Measurements from ENCODE around the gene PTGDR2. TPM values are rescaled to one million over a fixed set of nuclear protein-coding genes. Genes with fewer than 3 reads are reported as not detected.

The PTGDR2 gene
- total RNA-seq, 1 experiment from 2014 or later = 0.12 TPM

DNA sequence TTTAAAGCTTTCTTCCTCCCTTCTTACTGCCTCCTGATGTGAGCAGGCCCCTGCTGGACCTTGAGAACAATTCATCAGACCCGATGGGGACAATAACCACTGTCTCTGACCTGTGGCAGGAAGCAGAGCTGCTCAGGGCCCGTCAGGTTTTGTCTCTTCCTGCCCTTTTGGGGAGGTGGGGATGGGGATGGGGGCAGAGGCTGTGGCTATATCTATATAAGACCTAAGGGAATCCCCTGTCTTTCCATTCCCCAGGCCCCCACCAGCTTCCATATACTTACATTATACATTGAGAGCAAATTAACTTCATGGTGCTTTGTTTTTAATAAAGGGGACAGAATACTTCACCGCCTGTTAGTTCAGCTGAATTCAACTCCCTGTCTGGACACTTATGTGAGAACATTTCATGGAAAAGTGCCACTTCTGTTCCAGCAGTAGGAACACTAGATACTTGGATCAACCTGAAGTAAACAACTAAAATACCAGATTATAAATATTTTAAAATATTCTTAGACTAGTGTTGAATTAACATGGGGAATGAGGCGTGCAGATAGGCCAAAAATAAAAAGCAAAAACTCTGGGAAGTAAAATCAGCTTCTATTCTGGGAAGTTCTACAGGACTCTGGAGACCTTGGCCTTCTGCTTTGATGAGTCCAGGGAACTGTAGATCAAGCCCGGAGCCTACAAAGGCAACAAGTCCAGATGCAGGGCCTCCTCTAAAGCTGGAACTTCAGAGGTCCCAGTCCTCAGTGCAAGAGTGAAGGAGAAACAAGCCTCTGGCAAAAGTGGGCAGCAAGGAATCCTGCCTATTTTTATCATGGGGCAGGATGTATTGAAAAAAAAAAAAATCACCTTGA is 22.7 kb upstream of the PTGDR2 start:
- peaks cover 4 to 5% of the 10 kb centered on the region in 2 experiments; a peak in 2 of 4 replicates for H3K36me3 ChIP-seq (ENCODE audit: control insufficient read depth in 1 of 2, insufficient read depth in 2 of 2, low read length in 2 of 2)
- ChIA-PET RAD21 (ENCODE audit: low non-redundant PET in 1 of 2, low total read pairs in 2 of 2, uncharacterized antibody in 2 of 2, unreplicated experiment in 2 of 2) (no interaction called here), CTCF (interaction anchor here (1.2 kb wide), 1 partner anchor 9 kb away, joined by 4 read pairs; no protein-coding TSS in a partner anchor), POLR2A (no interaction called here)
- TF ChIP-seq SP1 (IDR thresholded peaks at IDR 0.05; ENCODE audit: low read depth) = no peak
- TF ChIP-seq, protein P1, sequence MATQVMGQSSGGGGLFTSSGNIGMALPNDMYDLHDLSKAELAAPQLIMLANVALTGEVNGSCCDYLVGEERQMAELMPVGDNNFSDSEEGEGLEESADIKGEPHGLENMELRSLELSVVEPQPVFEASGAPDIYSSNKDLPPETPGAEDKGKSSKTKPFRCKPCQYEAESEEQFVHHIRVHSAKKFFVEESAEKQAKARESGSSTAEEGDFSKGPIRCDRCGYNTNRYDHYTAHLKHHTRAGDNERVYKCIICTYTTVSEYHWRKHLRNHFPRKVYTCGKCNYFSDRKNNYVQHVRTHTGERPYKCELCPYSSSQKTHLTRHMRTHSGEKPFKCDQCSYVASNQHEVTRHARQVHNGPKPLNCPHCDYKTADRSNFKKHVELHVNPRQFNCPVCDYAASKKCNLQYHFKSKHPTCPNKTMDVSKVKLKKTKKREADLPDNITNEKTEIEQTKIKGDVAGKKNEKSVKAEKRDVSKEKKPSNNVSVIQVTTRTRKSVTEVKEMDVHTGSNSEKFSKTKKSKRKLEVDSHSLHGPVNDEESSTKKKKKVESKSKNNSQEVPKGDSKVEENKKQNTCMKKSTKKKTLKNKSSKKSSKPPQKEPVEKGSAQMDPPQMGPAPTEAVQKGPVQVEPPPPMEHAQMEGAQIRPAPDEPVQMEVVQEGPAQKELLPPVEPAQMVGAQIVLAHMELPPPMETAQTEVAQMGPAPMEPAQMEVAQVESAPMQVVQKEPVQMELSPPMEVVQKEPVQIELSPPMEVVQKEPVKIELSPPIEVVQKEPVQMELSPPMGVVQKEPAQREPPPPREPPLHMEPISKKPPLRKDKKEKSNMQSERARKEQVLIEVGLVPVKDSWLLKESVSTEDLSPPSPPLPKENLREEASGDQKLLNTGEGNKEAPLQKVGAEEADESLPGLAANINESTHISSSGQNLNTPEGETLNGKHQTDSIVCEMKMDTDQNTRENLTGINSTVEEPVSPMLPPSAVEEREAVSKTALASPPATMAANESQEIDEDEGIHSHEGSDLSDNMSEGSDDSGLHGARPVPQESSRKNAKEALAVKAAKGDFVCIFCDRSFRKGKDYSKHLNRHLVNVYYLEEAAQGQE (IDR thresholded peaks at IDR 0.05; ENCODE audit: low read depth) = no peak
- no peak for TF ChIP-seq FOSL1 (IDR thresholded peaks at IDR 0.05; ENCODE audit: low read depth)
- TF ChIP-seq CBX3 (IDR thresholded peaks at IDR 0.05; ENCODE audit: low read depth) = no peak
- TF ChIP-seq EZH2phosphoT487 (IDR thresholded peaks at IDR 0.05; ENCODE audit: borderline replicate concordance) = no peak
- TF ChIP-seq SRF (IDR thresholded peaks at IDR 0.05; ENCODE audit: low read depth) = no peak
- TF ChIP-seq ELF1 (IDR thresholded peaks at IDR 0.05; ENCODE audit: borderline replicate concordance, low read depth) = no peak
- no peak for TF ChIP-seq ZNF274 (IDR thresholded peaks at IDR 0.05; ENCODE audit: low read depth, low read length)
- TF ChIP-seq, protein P2, sequence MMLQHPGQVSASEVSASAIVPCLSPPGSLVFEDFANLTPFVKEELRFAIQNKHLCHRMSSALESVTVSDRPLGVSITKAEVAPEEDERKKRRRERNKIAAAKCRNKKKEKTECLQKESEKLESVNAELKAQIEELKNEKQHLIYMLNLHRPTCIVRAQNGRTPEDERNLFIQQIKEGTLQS (IDR thresholded peaks at IDR 0.05) = no peak
- no peak for TF ChIP-seq RAD21 (IDR thresholded peaks at IDR 0.05; ENCODE audit: low read depth)
- no peak for TF ChIP-seq YY1 (IDR thresholded peaks at IDR 0.05; ENCODE audit: extremely low read depth, insufficient replicate concordance, low read depth, low read length)
- no peak for TF ChIP-seq EGR1 (IDR thresholded peaks at IDR 0.05; ENCODE audit: low read depth)
- TF ChIP-seq, protein P3, sequence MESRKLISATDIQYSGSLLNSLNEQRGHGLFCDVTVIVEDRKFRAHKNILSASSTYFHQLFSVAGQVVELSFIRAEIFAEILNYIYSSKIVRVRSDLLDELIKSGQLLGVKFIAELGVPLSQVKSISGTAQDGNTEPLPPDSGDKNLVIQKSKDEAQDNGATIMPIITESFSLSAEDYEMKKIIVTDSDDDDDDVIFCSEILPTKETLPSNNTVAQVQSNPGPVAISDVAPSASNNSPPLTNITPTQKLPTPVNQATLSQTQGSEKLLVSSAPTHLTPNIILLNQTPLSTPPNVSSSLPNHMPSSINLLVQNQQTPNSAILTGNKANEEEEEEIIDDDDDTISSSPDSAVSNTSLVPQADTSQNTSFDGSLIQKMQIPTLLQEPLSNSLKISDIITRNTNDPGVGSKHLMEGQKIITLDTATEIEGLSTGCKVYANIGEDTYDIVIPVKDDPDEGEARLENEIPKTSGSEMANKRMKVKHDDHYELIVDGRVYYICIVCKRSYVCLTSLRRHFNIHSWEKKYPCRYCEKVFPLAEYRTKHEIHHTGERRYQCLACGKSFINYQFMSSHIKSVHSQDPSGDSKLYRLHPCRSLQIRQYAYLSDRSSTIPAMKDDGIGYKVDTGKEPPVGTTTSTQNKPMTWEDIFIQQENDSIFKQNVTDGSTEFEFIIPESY (IDR thresholded peaks at IDR 0.05; ENCODE audit: extremely low read depth, insufficient replicate concordance, low read length) = no peak
- no peak for TF ChIP-seq EZH2 (IDR thresholded peaks at IDR 0.05)
- no peak for TF ChIP-seq ZFX (IDR thresholded peaks at IDR 0.05)
- no peak for TF ChIP-seq TCF7L2 (IDR thresholded peaks at IDR 0.05; ENCODE audit: borderline replicate concordance, extremely low read depth, insufficient read depth, insufficient read length)
- H2AFZ ChIP-seq (ENCODE audit: low read depth, low read length, poor library complexity, severe bottlenecking) = no peak overlapping the region
- H3K9ac ChIP-seq (ENCODE audit: low read length) = no peak overlapping the region
- no peaks in the 10 kb centered on the region for H3K9me2 ChIP-seq (ENCODE audit: insufficient read depth)
- H3K27ac ChIP-seq (ENCODE audit: low read depth, low read length) = no peak overlapping the region
- ATAC-seq (no peak), DNase-seq (ENCODE audit: low read depth, low spot score) (no peak)
- H3K4me2 ChIP-seq (ENCODE audit: low read length) = no peak overlapping the region
- no peak overlapping the region for H3K4me3 ChIP-seq (replicated peaks in 1 of 2; ENCODE audit: low read depth in 1 of 2, low read length in 2 of 2)
- intact Hi-C loops (cut with micrococcal nuclease) = no loop called here
- BruUV-seq (replicated peaks) = no TSS peak
- no peaks in the 10 kb centered on the region for H3K9me3 ChIP-seq (ENCODE audit: control insufficient read depth in 1 of 2, insufficient read depth in 1 of 2, low read depth in 1 of 2, low read length in 2 of 2)
- no peaks in the 10 kb centered on the region for H3K4me1 ChIP-seq (ENCODE audit: control insufficient read depth in 1 of 2, insufficient read depth in 2 of 2, low read length in 2 of 2)
- H4K20me1 ChIP-seq (ENCODE audit: insufficient read depth) = no peaks in the 10 kb centered on the region
- H3K79me2 ChIP-seq (ENCODE audit: insufficient read depth, low read length) = no peaks in the 10 kb centered on the region
- H3K27me3 ChIP-seq (ENCODE audit: insufficient read depth, low read length) = no peaks in the 10 kb centered on the region

All from HCT116 (cell line).